Thyroid gland (tissue), 4 donors: Measurements from ENCODE around the gene COTL1.

Source experiments
- CTCF ChIP-seq, 6 experiments: fragments of 200-600 bp in 3 of 6; fragments of 450-650 bp in 3 of 6; sonication (generic) in 3 of 6; IDR thresholded peaks; one replicate each; pipeline ENCODE4 v1.5.1; 2016 to 2019; ENCODE audit warnings: antibody characterized with exemption in 6 of 6, mild to moderate bottlenecking in 2 of 6, inconsistent platforms in 1 of 6, moderate library complexity in 1 of 6
- POLR2A ChIP-seq, 2 donors: fragments of 450-650 bp; IDR thresholded peaks; one replicate each; pipeline ENCODE4 v1.6.1; 2017; ENCODE audit warnings: antibody characterized with exemption in 2 of 2, mild to moderate bottlenecking in 2 of 2, moderate library complexity in 1 of 2

GRCh38 chr16:84563786-84564420, 54.0 kb downstream of the COTL1 start:
- TF ChIP-seq CTCF (IDR thresholded peaks at IDR 0.05) (no peak), POLR2A (IDR thresholded peaks at IDR 0.05) (no peak)
